Measurements from ENCODE around the gene GSAP. TPM values are rescaled to one million over a fixed set of nuclear protein-coding genes. Genes with fewer than 3 reads are reported as not detected.

GSAP gene
- polyA plus RNA-seq, 1 of the 3 experiments (the other 2 are of a cell fraction), result 5.9 TPM

DNA sequence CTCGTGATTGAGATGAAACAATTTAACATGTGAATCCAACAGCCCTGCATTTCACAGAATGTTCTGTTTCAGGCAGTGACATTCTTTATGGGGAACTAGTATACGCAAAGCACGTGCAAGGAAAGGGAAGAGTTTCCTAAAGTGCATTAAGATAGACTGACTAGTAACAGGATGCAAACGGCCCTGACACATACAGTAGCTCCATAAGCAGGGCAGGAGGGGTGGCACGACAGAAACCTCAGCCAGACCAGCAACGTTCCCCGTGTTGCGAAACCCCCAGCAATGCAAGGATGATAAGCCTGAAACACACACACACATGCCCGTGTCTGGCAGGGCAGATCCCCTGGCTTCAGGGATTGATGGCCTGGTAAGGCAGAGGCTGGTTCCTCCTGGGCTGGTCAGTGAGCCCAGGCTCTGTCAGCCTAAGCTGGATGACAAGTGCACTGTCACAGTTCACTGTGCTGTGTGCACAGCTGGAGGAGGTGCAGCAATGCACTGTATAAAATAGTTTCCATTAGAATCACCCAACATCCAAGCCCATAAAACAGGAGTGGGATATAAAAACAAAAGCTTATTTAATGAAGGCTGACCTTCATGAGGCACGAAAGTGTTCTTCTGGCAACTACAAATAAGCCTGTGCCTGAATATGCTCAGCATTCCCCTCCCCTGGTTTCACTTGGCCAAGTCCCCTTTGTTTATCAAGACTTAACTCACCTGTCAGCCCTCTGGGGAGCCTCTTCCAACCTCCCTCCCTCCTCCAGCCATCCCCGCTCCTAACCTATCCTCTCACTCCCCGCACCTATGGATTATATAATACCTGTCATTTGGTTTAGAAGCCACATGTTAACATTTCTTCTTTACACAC lies 88.8 kb downstream of the GSAP start:
- H3K9me2 ChIP-seq, result no peaks in the 10 kb centered on the region
- no peaks in the 10 kb centered on the region for H3F3A ChIP-seq (replicated peaks; ENCODE audit: insufficient read depth)
- no peaks in the 10 kb centered on the region for H3K9me3 ChIP-seq
- H3K79me2 ChIP-seq (ENCODE audit: insufficient read depth), result no peaks in the 10 kb centered on the region
- H3K4me2 ChIP-seq, result no peak overlapping the region
- H3K9ac ChIP-seq, result no peak overlapping the region
- peak; percentile 70 for DNase-seq
- H3K36me3 ChIP-seq (replicated peaks in 1 of 2; ENCODE audit: control insufficient read depth in 1 of 2, insufficient read depth in 2 of 2, low read length in 1 of 2), result no peaks in the 10 kb centered on the region
- peaks cover 26 to 47% of the 10 kb centered on the region in 2 experiments for H3K4me1 ChIP-seq (ENCODE audit: control insufficient read depth in 1 of 2, insufficient read depth in 2 of 2, low read depth in 1 of 2, low read length in 1 of 2)
- no peak overlapping the region for H3K4me3 ChIP-seq (ENCODE audit: low read depth in 2 of 2, low read length in 1 of 2)
- POLR2A ChIA-PET, result no interaction called here
- CTCF ChIA-PET, result interaction anchor here (0.8 to 1.5 kb wide), 3 partner anchors 80 to 324 kb away, joined by 3 to 6 read pairs (median 3); partner anchors contain the start of gene CCDC146
- 65% methylated on average over 12 of the region's 12 CpGs for WGBS (ENCODE audit: low lambda C conversion rate)
- TF ChIP-seq, protein P1, sequence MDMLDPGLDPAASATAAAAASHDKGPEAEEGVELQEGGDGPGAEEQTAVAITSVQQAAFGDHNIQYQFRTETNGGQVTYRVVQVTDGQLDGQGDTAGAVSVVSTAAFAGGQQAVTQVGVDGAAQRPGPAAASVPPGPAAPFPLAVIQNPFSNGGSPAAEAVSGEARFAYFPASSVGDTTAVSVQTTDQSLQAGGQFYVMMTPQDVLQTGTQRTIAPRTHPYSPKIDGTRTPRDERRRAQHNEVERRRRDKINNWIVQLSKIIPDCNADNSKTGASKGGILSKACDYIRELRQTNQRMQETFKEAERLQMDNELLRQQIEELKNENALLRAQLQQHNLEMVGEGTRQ (IDR thresholded peaks at IDR 0.05; ENCODE audit: borderline replicate concordance, low read depth, low read length), result no peak
- TF ChIP-seq GATA2 (CRISPR knock-in tag; IDR thresholded peaks at IDR 0.05) (peak; percentile 70), CHD2 (IDR thresholded peaks at IDR 0.05; ENCODE audit: low read length, partially characterized antibody) (peak; percentile 60), RCOR1 (IDR thresholded peaks at IDR 0.05; ENCODE audit: low read length) (peak; percentile 61), EP300 (IDR thresholded peaks at IDR 0.05; ENCODE audit: borderline replicate concordance in 1 of 2, low read depth in 1 of 2, low read length in 1 of 2) (peak in 1 of 2 experiments; percentile 73; a peak in 1 of 4 replicates), MXI1 (IDR thresholded peaks at IDR 0.05; ENCODE audit: low read depth, low read length) (peak; percentile 79; the same call in 1 of the 2 replicates), RAD21 (IDR thresholded peaks at IDR 0.05; ENCODE audit: low read length) (peak; percentile 29; the same call in 1 of the 2 replicates)
- TF ChIP-seq, protein P2, sequence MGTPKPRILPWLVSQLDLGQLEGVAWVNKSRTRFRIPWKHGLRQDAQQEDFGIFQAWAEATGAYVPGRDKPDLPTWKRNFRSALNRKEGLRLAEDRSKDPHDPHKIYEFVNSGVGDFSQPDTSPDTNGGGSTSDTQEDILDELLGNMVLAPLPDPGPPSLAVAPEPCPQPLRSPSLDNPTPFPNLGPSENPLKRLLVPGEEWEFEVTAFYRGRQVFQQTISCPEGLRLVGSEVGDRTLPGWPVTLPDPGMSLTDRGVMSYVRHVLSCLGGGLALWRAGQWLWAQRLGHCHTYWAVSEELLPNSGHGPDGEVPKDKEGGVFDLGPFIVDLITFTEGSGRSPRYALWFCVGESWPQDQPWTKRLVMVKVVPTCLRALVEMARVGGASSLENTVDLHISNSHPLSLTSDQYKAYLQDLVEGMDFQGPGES (IDR thresholded peaks at IDR 0.05; ENCODE audit: low read depth, low read length), result no peak
- H3K27me3 ChIP-seq (ENCODE audit: insufficient read depth), result no peaks in the 10 kb centered on the region
- peak overlapping the region in 1 of 2 experiments; percentile 12; a peak in 2 of 4 replicates for H3K27ac ChIP-seq (ENCODE audit: low read depth in 2 of 2, low read length in 1 of 2)
- no peak overlapping the region for H2AFZ ChIP-seq (ENCODE audit: low read depth)
- H4K20me1 ChIP-seq (ENCODE audit: insufficient read depth), result no peaks in the 10 kb centered on the region

DNA sequence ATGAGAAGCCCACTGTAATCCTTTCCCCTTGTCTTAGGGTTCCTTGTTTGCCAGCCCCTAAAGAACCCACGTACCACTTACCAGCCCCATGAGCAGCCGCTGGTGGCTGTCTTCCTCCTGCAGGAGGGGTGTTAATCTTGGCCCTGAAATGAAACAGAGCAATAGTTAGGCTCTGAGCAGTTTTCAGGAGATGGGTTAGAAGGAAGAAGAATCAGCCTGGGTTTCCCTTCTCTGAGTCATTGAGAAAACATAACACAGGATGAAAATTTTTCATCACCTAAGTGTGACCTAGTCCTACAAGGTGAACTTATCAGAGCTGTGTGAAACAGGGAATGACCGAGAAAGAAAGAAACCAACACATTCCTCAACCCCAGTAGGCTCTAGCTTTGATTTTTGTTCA lies 90.0 kb downstream of the GSAP start:
- H3K4me1 ChIP-seq (ENCODE audit: control insufficient read depth in 1 of 2, insufficient read depth in 2 of 2, low read depth in 1 of 2, low read length in 1 of 2), result peaks cover 25 to 41% of the 10 kb centered on the region in 2 experiments

More for the DNA sequence above, 90.0 kb downstream of the GSAP start:
- H3F3A ChIP-seq (replicated peaks; ENCODE audit: insufficient read depth), result no peaks in the 10 kb centered on the region
- H3K27me3 ChIP-seq (ENCODE audit: insufficient read depth), result no peaks in the 10 kb centered on the region
- POLR2A ChIA-PET, result no interaction called here
- no peak overlapping the region for H3K9ac ChIP-seq
- no peaks in the 10 kb centered on the region for H3K9me3 ChIP-seq
- no peaks in the 10 kb centered on the region for H3K9me2 ChIP-seq
- H2AFZ ChIP-seq (ENCODE audit: low read depth), result no peak overlapping the region
- no peaks in the 10 kb centered on the region for H3K36me3 ChIP-seq (replicated peaks in 1 of 2; ENCODE audit: control insufficient read depth in 1 of 2, insufficient read depth in 2 of 2, low read length in 1 of 2)
- no peak overlapping the region for H3K27ac ChIP-seq (ENCODE audit: low read depth in 2 of 2, low read length in 1 of 2)
- no peak for TF ChIP-seq CHD2 (IDR thresholded peaks at IDR 0.05; ENCODE audit: low read length, partially characterized antibody)
- TF ChIP-seq FOXM1 (IDR thresholded peaks at IDR 0.05; ENCODE audit: low read depth), result no peak
- no peak for TF ChIP-seq TEAD4 (IDR thresholded peaks at IDR 0.05; ENCODE audit: borderline replicate concordance, insufficient read depth)
- no peak for TF ChIP-seq GATA2 (CRISPR knock-in tag; IDR thresholded peaks at IDR 0.05)
- no peak for TF ChIP-seq GABPA (IDR thresholded peaks at IDR 0.05; ENCODE audit: low read depth)
- TF ChIP-seq POLR2AphosphoS5 (IDR thresholded peaks at IDR 0.05; ENCODE audit: low read depth, low read length), result no peak
- no peak for TF ChIP-seq SIN3A (IDR thresholded peaks at IDR 0.05; ENCODE audit: borderline replicate concordance, low read depth, low read length)
- TF ChIP-seq EZH2phosphoT487 (IDR thresholded peaks at IDR 0.05; ENCODE audit: borderline replicate concordance, low read depth), result no peak
- no peak for TF ChIP-seq RXRA (IDR thresholded peaks at IDR 0.05; ENCODE audit: borderline replicate concordance, low read depth)
- no peak for TF ChIP-seq RAD21 (IDR thresholded peaks at IDR 0.05; ENCODE audit: low read length)
- no peak for TF ChIP-seq MXI1 (IDR thresholded peaks at IDR 0.05; ENCODE audit: low read depth, low read length)
- TF ChIP-seq RFX5 (IDR thresholded peaks at IDR 0.05; ENCODE audit: low read length), result no peak
- H3K79me2 ChIP-seq (ENCODE audit: insufficient read depth), result no peaks in the 10 kb centered on the region
- no peaks in the 10 kb centered on the region for H4K20me1 ChIP-seq (ENCODE audit: insufficient read depth)
- DNase-seq, result no peak
- H3K4me2 ChIP-seq, result peak overlapping the region; percentile 43
- CTCF ChIA-PET, result interaction anchor here (1.4 to 1.5 kb wide), 2 partner anchors 79 to 326 kb away, joined by 3 to 6 read pairs; no protein-coding TSS in a partner anchor
- no peak overlapping the region for H3K4me3 ChIP-seq (ENCODE audit: low read depth in 2 of 2, low read length in 1 of 2)
- 82% methylated on average over 3 of the region's 3 CpGs for WGBS (ENCODE audit: low lambda C conversion rate)
